Mesodermal cell (in vitro differentiated cells): Measurements from ENCODE around the gene APOL3. TPM values are rescaled to one million over a fixed set of nuclear protein-coding genes. Genes with fewer than 3 reads are reported as not detected.
"Not testable (repeated sequence)": the region's sequence is repeated elsewhere in the genome, so short reads cannot be mapped to it uniquely, and the experiment has no call there.

Experiments
- H3K27ac ChIP-seq: 2 replicates; pipeline ENCODE4 v1.7.0; 2013; ENCODE audit warnings: mild to moderate bottlenecking, low read depth, low read length, moderate library complexity; ENCODE audit not compliant: severe bottlenecking
- H3K36me3 ChIP-seq: 2 replicates; pipeline ENCODE4 v1.7.1; 2013; ENCODE audit warnings: mild to moderate bottlenecking, low read length, moderate library complexity; ENCODE audit not compliant: control insufficient read depth, insufficient read depth
- H3K4me1 ChIP-seq: one replicate; pipeline ENCODE4 v1.7.1; 2013; ENCODE audit warnings: mild to moderate bottlenecking, low read length; ENCODE audit not compliant: insufficient read depth, control insufficient read depth, poor library complexity, severe bottlenecking
- H3K4me3 ChIP-seq: 2 replicates; pipeline ENCODE4 v1.7.0; 2013; ENCODE audit warnings: low read length, control low read depth, mild to moderate bottlenecking; ENCODE audit not compliant: insufficient read depth, poor library complexity, severe bottlenecking; ENCODE audit errors: extremely low read depth
- H3K9me3 ChIP-seq: 2 replicates; pipeline ENCODE4 v1.7.1; 2013; ENCODE audit warnings: mild to moderate bottlenecking, low read length, moderate library complexity; ENCODE audit not compliant: control insufficient read depth
- WGBS, 2 experiments: methylation state at CpG; one replicate each; pipeline ENCODE4 v1.1.5; 2013; ENCODE audit warnings: missing lambda C conversion rate in 2 of 2; ENCODE audit not compliant: insufficient coverage in 2 of 2; 5-methylcytosine and 5-hydroxymethylcytosine counted together
- polyA plus RNA-seq, 2 experiments: library from polyadenylated mRNA; stranded (reverse); fragments of 50-300 nt; gene quantifications; one replicate each; pipeline ENCODE4 v1.2.3, GENCODE V29; 2013

The APOL3 gene, protein sequence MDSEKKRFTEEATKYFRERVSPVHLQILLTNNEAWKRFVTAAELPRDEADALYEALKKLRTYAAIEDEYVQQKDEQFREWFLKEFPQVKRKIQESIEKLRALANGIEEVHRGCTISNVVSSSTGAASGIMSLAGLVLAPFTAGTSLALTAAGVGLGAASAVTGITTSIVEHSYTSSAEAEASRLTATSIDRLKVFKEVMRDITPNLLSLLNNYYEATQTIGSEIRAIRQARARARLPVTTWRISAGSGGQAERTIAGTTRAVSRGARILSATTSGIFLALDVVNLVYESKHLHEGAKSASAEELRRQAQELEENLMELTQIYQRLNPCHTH
- 1.0 TPM for polyA plus RNA-seq (2013, experiment 1 of 2)
- 0.81 TPM for polyA plus RNA-seq (2013, experiment 2 of 2)

DNA sequence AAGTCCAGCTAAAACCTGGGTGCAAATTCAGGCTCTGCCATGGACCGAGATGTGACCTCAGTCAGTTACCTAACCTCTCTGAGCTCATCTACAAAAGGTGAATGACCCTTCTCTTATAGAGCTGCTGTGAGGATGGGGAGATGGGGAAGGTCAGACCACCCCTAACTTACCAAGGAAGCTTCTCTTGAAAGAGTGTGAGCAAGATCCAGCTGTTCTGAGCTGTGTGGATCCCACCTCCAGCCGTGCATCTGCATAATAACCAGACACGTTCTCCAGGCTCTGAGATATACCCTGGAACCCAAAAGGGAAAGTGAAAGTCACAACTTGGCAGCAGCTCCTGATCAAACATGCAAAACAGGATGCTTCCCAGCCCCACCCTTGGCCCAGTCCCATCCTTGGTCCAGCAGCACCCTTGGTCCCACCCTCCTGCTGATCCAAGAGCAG is at the start of gene APOL3:
TSS of gene APOL3 (minus strand) at position 257 of the 444 bp plus-strand sequence. CDS start 11,700 bp downstream, outside the sequence.
- Histone ChIP-seq H3K36me3 (no peaks in the 10 kb centered on the region), H3K9me3 (no peaks in the 10 kb centered on the region), H3K27ac (no peak within 1 kb of the TSS), H3K4me1 (peaks cover 12% of the 10 kb centered on the region), H3K4me3 (no peak within 1 kb of the TSS)
- 93 to 100% methylated on average over 2 of the region's 3 CpGs for WGBS, 2 experiments

DNA sequence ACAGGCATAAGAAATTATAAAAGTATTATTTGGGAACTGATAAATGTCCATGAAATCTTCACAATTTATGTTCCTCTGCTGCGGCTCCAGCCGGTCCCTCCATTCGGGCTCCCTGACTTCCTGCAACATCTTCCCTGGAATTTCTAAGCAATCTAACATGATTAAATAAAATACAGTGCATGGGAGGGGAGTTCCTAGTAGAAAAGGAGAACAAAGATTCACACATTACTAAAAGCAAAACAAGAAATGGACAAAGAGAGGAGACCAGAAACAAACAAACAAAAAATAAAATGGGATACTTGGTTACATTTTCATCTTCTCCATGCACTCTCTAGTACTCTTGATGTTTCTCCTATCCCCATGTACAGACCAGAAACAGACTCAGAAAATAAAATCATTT is 49.7 kb upstream of the APOL3 start:
- H3K27ac ChIP-seq, result no peak overlapping the region
- H3K36me3 ChIP-seq, result no peaks in the 10 kb centered on the region
- no peaks in the 10 kb centered on the region for H3K4me1 ChIP-seq
- H3K9me3 ChIP-seq, result peaks cover 7% of the 10 kb centered on the region
- H3K4me3 ChIP-seq, result no peak overlapping the region
- WGBS, 2 experiments, result no CpG with 5 or more reads among the region's 3 CpGs

DNA sequence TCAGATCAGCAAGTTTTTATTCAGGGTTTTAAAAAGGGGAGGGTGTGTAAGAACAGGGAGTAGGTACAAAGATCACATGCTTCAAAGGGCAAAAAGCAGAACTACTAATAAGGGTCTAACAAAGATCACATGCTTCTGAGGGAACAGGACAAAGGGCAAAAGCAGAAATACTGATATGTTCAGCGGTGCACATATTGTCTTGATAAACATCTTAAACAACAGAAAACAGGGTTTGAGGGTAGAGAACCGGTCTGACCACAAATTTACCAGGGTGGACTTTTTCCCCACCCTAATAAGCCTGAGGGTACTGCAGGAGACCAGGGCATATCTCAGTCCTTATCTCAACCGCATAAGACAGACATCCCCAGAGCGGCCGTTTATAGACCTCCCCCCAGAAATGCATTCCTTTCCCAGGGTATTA is 48.9 kb upstream of the APOL3 start:
- 80 to 100% methylated on average over 1 to 2 of the region's 5 CpGs for WGBS, 2 experiments
- not testable (repeated sequence) for H3K27ac ChIP-seq, H3K4me1 ChIP-seq, H3K4me3 ChIP-seq, H3K36me3 ChIP-seq, H3K9me3 ChIP-seq

DNA sequence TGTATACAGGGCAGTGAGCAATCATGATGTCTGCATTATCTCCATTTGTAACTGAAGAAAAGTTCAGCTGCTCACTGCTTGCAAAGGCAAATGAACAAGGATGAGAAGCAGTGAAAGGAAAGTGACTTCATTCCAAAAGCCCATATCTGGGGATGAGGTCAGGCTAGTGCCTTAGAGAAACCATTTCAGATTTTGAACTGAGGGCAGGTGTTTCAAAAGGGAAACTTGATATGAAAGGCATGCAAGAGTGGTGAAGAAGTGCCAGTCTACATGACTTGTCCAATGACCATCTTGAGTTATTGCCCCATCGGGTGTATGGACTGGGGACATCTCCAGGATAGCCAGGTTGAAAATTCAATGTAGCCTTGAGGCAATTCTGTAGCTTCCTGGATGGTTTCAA is 48.4 kb upstream of the APOL3 start:
- Histone ChIP-seq H3K36me3 (no peaks in the 10 kb centered on the region), H3K9me3 (peaks cover 7% of the 10 kb centered on the region), H3K27ac (no peak overlapping the region), H3K4me3 (no peak overlapping the region), H3K4me1 (no peaks in the 10 kb centered on the region)
- 86 to 100% methylated on average over 1 of the region's 1 CpG for WGBS, 2 experiments

DNA sequence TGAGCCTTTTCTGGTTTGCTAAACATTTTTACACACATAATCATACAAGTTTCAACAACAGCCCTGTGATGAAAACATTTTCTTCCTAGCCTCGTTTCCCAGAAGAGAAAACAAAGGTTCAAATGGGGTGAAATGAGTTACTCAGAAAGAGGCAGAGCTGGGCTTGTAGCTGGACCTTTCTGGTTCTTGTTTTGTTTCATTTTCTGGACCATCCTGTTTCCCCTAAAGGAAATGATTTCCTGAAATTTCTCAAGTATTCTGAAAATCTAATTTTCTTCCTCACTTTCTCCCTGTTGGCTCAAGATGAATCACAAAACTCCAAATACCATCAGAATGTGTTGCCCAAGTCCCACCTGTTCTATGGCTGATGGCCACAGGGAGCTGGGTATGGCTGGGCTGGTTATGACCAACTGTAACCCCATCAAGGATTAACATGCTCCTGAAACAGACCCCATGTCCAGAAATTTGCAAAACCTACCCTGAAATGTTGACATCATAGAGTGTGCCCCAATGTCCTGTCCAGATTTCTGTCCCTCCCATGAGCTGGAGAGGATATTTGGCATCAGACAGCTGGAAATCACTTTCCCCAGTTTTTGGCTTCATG is 47.7 kb upstream of the APOL3 start:
- Histone ChIP-seq H3K4me3 (no peak overlapping the region), H3K4me1 (no peaks in the 10 kb centered on the region), H3K27ac (no peak overlapping the region), H3K9me3 (peaks cover 7% of the 10 kb centered on the region), H3K36me3 (no peaks in the 10 kb centered on the region)
- 60% methylated on average over 1 of the region's 1 CpG; no CpG with 5 or more reads in 1 of the 2 experiments for WGBS, 2 experiments

DNA sequence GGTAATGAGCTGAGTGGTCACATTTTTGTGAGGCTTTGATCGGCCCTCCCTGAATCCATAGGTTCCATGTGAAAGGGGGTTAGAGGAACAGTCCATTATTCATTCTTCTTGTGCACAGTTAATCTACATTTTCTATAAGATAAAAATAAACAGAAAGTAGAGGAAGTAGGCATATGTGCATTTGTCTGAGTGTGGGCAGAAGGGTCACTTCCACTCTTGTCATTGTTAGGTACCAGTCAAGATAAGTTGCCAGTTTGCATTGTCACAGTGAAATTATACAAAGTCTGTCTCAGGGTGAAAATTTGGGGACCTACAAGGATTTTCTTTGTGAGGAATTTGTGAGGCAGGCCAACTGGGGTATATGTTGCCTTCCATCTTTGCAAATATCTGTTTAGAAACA is 45.7 kb upstream of the APOL3 start:
- peaks cover 7% of the 10 kb centered on the region for H3K9me3 ChIP-seq
- WGBS, 2 experiments, result no CpG with 5 or more reads among the region's 1 CpG
- H3K4me1 ChIP-seq, result no peaks in the 10 kb centered on the region
- no peaks in the 10 kb centered on the region for H3K36me3 ChIP-seq
- no peak overlapping the region for H3K4me3 ChIP-seq
- H3K27ac ChIP-seq, result no peak overlapping the region

DNA sequence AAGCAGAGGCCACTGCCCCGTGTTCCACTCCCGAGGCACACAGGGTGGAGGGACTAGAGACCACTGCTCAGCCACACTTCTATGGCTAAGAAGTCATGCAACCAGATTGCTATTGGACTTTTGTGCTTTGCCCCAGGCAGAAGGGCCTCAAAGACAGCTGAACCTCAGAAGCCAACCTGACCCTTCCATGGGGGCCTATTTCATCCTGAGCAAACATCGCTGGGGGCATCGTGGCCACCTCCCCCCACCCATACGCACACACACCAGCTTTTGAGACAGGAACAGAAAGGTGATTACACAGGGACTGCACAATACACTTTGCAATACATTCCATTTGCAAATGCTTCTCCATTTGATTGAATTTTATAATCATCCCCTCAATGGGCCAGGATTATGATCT is 45.0 kb upstream of the APOL3 start:
- not testable (repeated sequence) for H3K9me3 ChIP-seq, H3K4me3 ChIP-seq, H3K27ac ChIP-seq, H3K4me1 ChIP-seq, H3K36me3 ChIP-seq
- 65 to 83% methylated on average over 2 to 3 of the region's 5 CpGs for WGBS, 2 experiments

DNA sequence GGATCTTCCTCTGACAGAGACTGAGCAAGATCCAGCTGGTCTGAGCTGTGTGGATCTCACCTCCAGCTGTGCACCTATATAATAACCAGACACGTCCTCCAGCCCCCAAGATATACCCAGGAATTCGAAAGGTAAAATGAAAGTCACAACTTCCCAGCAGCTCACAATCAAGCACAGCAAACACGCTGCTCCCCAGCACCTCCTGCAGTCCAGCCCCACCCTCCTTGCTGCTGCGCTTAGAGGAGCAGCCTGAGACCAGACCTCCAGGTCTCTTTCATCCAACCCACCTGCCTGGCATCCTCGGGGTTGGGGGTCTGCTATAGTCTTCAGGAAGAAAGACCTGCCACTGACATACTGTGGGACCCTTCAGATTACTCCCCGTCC is 44.1 kb upstream of the APOL3 start:
- Histone ChIP-seq H3K4me1 (no peaks in the 10 kb centered on the region), H3K36me3 (no peaks in the 10 kb centered on the region), H3K9me3 (peaks cover 7% of the 10 kb centered on the region), H3K27ac (no peak overlapping the region), H3K4me3 (no peak overlapping the region)
- 58 to 76% methylated on average over 5 of the region's 6 CpGs for WGBS, 2 experiments

DNA sequence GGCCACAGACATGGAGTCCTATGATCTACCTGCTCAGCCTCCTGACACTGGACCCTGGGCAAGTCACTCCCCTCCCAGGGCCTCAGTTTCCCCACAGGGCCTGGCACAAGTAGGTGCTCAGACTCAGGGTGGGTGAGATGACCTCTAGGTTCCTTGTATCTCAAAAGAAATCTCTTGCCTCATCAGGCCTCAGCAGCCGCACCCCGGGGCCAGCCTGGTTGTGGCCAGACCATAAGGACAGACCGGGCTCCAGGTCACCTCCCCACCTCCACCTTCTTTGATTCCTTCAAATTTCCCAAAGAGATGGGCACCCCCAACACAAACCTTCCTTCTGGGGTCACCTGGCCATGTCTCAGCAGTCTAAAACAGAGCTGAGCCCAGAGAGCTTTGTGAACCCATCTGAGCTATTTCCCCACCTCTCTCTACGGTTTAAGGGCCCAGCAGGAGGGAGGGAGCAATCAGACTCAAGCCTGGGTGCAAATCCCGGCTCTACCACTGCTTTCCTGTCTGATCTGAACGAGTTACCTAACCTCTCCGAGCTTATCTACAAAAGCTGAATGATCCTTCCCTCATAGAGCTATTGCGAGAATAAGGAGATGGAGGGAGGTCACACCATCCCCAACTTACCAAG is 43.6 kb upstream of the APOL3 start:
- WGBS, 2 experiments, result 84 to 93% methylated on average over 3 to 4 of the region's 8 CpGs
- Histone ChIP-seq H3K4me1 (no peaks in the 10 kb centered on the region), H3K36me3 (no peaks in the 10 kb centered on the region), H3K27ac (no peak overlapping the region), H3K9me3 (peaks cover 5% of the 10 kb centered on the region), H3K4me3 (no peak overlapping the region)

DNA sequence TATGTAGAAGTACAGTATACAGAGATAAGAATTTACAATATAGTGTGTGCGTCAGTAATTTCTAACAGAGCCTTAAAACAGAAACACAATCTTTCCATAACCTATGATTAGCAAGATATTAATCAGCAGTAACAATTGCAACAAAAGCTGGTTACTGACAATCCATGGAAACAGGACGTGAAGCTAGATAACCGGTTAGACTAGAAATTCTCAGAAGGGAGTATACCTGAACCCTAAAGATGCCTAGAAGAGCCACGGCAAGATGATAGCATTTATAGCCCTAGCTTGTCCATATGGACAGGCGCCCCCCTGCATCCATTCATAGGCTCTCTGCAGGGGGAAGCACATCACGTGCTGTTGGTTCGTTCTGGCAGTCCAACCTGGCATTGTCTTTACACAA is 42.9 kb upstream of the APOL3 start:
- 81 to 88% methylated on average over 6 of the region's 7 CpGs for WGBS, 2 experiments
- not testable (repeated sequence) for H3K9me3 ChIP-seq, H3K27ac ChIP-seq, H3K4me3 ChIP-seq, H3K36me3 ChIP-seq, H3K4me1 ChIP-seq

DNA sequence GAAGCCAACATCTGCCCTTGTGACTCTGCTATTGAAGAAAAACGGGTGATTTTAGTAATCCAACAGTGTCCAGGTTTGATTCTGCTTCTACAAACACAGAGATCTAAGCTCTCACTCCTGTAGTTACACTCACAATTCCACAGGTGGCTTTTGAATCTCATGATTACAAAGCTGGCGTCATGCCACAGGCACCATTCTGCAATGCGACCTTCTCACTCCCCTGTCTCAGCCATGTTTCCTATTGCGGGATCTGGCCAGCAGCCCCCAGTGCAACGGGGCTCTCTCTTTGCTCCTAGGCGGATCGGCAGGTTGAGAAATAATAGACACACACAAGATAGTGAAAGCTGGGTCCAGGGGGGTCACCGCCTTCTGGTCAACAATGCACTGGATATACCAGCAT is 42.4 kb upstream of the APOL3 start:
- H3K36me3 ChIP-seq, H3K27ac ChIP-seq, H3K4me3 ChIP-seq, H3K9me3 ChIP-seq, H3K4me1 ChIP-seq: not testable (repeated sequence)
- 87% methylated on average over 4 to 5 of the region's 8 CpGs for whole genome bisulfite sequencing, 2 experiments
